HG03432 (cell line): ENCODE measurements around the gene NRTN.
A peak's percentile ranks its signal among the peaks of the same experiment; 100 is the strongest.

ENCODE experiments used
- ATAC-seq: cut with Tn5 transposase; IDR thresholded peaks from one replicate; pipeline ENCODE4 v1.9.1; 2021; ENCODE audit warnings: mild to moderate bottlenecking, moderate library complexity; ENCODE audit not compliant: unreplicated experiment

The NRTN gene

GRCh38 chr19:5811117-5811516 lies 6.2 kb downstream of the NRTN start:
- ATAC-seq, result no peak

GRCh38 chr19:5814123-5814851 lies 9.4 kb downstream of the NRTN start:
- no peak for ATAC-seq

- no peak for ATAC-seq
Measured at GRCh38 chr19:5814852-5815246, 10.0 kb downstream of the NRTN start.

GRCh38 chr19:5817218-5817617 lies 12.4 kb downstream of the NRTN start:
- ATAC-seq, result no peak

GRCh38 chr19:5818594-5818993 lies 13.7 kb downstream of the NRTN start:
- no peak for ATAC-seq

GRCh38 chr19:5820785-5821184 lies 15.9 kb downstream of the NRTN start:
- ATAC-seq, result no peak

GRCh38 chr19:5821521-5822180 lies 16.8 kb downstream of the NRTN start:
- ATAC-seq, result no peak

GRCh38 chr19:5822181-5822844 lies 17.4 kb downstream of the NRTN start:
- no peak for ATAC-seq

GRCh38 chr19:5823579-5824281 lies 18.9 kb downstream of the NRTN start:
- ATAC-seq, result no peak

GRCh38 chr19:5824751-5825150 lies 19.9 kb downstream of the NRTN start:
- no peak for ATAC-seq

GRCh38 chr19:5825178-5825577 lies 20.3 kb downstream of the NRTN start:
- no peak for ATAC-seq

GRCh38 chr19:5826531-5827341 lies 21.9 kb downstream of the NRTN start:
- ATAC-seq, result no peak

- ATAC-seq, result no peak
Measured at GRCh38 chr19:5827342-5827890, 22.5 kb downstream of the NRTN start.

- ATAC-seq, result peak; percentile 70
Measured at GRCh38 chr19:5827891-5828660, 23.2 kb downstream of the NRTN start.

- ATAC-seq, result no peak
Measured at GRCh38 chr19:5828661-5829566, 24.0 kb downstream of the NRTN start.

GRCh38 chr19:5829567-5830310 lies 24.9 kb downstream of the NRTN start:
- ATAC-seq, result no peak

GRCh38 chr19:5831159-5831558 lies 26.3 kb downstream of the NRTN start:
- ATAC-seq, result no peak

GRCh38 chr19:5832061-5832460 lies 27.2 kb downstream of the NRTN start:
- ATAC-seq, result no peak
